Right lobe of liver (tissue), 6 donors: Measurements from ENCODE around the gene CUL9. TPM values are rescaled to one million over a fixed set of nuclear protein-coding genes. Genes with fewer than 3 reads are reported as not detected.

ENCODE experiments used
- ATAC-seq, 4 donors: fragments of 200-7000 bp; cut with Tn5 transposase; one replicate each; pipeline ENCODE4 v1.9.1; 2020; ENCODE audit warnings: mild to moderate bottlenecking in 4 of 4, moderate library complexity in 4 of 4
- DNase-seq, 3 donors: peaks; one replicate each; pipeline ENCODE4 v3.0.0-alpha.2; 2020
- H3K27ac ChIP-seq, 3 donors: fragments of 200-600 bp; one replicate each; pipeline ENCODE4 v1.8.0; 2022
- H3K27me3 ChIP-seq, 2 donors: fragments of 200-600 bp; one replicate each; pipeline ENCODE4 v1.8.0; 2022
- H3K36me3 ChIP-seq, 4 donors: fragments of 200-600 bp; sonication (generic) in 1 of 4; one replicate each; pipeline versions ENCODE4 v1.5.1 to v1.8.0; 2017 to 2022; ENCODE audit warnings: control low read depth in 1 of 4
- H3K4me1 ChIP-seq, 4 donors: fragments of 200-600 bp; sonication (generic) in 1 of 4; one replicate each; pipeline versions ENCODE4 v1.5.1 to v1.8.0; 2017 to 2022; ENCODE audit warnings: control low read depth in 1 of 4
- H3K4me3 ChIP-seq, 3 donors: fragments of 200-600 bp; one replicate each; pipeline ENCODE4 v1.8.0; 2022
- H3K9me3 ChIP-seq, 4 donors: fragments of 200-600 bp; sonication (generic) in 1 of 4; one replicate each; pipeline versions ENCODE4 v1.5.1 to v1.8.0; 2017 to 2022; ENCODE audit warnings: control low read depth in 1 of 4
- CTCF ChIP-seq, 4 donors: fragments of 200-600 bp in 3 of 4; fragments of 450-650 bp in 1 of 4; IDR thresholded peaks; one replicate each; pipeline versions ENCODE4 v1.5.1 to v1.8.0; 2016 to 2022; ENCODE audit warnings: antibody characterized with exemption in 4 of 4, mild to moderate bottlenecking in 2 of 4
- POLR2A ChIP-seq: fragments of 450-650 bp; IDR thresholded peaks from one replicate; pipeline ENCODE4 v1.6.1; 2017; ENCODE audit warnings: antibody characterized with exemption, mild to moderate bottlenecking
- WGBS: methylation state at CpG from one replicate; pipeline ENCODE4 v1.1.6; 2018; ENCODE audit warnings: low coverage, low lambda C conversion rate; ENCODE audit not compliant: insufficient coverage; ENCODE audit errors: missing lambda C conversion rate; 5-methylcytosine and 5-hydroxymethylcytosine counted together
- intact Hi-C, 2 donors: fragments of 100-400 bp; cut with DNase I; formaldehyde crosslinking; loops; one replicate each; pipeline versions ENCODE4 v1.11.2 to v1.14.1; 2022
- total RNA-seq, 6 experiments: library from RNA; depleted of rRNA in 2 of 6; stranded (reverse); fragments of >200 nt in 2 of 6; fragmentation: NEBNext Ultra II Directional in 3 of 6; extraction: Animal tissue kit (Norgen Biotek cat#: 25700) in 3 of 6; gene quantifications; one replicate each; pipeline versions ENCODE4 v1.1.0 to v1.2.4, GENCODE V29; 2016 to 2023
- donor health status: DM: no; HTN: yes; CAD: no.
- donor health status: DM: no; HTN: no; CAD: no.
- donor health status: DM: no; HTN: no; CAD: no.
- donor health status: DM: no; HTN: yes; CAD: no.
- donor health status: DM: no; HTN: yes; CAD: no.

Gene CUL9
- total RNA-seq, 6 experiments from 2014 or later, result 14.4 to 17.7 (median 15.2) TPM

- TF ChIP-seq CTCF (IDR thresholded peaks at IDR 0.05) (no peak), POLR2A (no peak)
- Histone ChIP-seq H3K27ac (no peak overlapping the region), H3K36me3 (peaks cover 0 to 5% (median 0%) of the 10 kb centered on the region in 4 donors), H3K27me3 (no peaks in the 10 kb centered on the region), H3K4me1 (no peaks in the 10 kb centered on the region), H3K9me3 (no peaks in the 10 kb centered on the region), H3K4me3 (no peak overlapping the region)
- ATAC-seq (no peak), DNase-seq (no peak)
- intact Hi-C loops, result no loop called here
- WGBS, result 91% methylated on average over 2 of the region's 2 CpGs
Measured at GRCh38 chr6:43207286-43207685, 25.3 kb downstream of the CUL9 start.

- TF ChIP-seq CTCF (IDR thresholded peaks at IDR 0.05) (no peak), POLR2A (no peak)
- WGBS, result 56% methylated on average over 1 of the region's 1 CpG
- ATAC-seq (no peak), DNase-seq (no peak)
- H3K4me1 ChIP-seq, result no peaks in the 10 kb centered on the region
- H3K27me3 ChIP-seq, result no peaks in the 10 kb centered on the region
- intact Hi-C loops, result no loop called here
- no peak overlapping the region for H3K4me3 ChIP-seq
- no peaks in the 10 kb centered on the region for H3K9me3 ChIP-seq
- H3K36me3 ChIP-seq, result peaks cover 0 to 7% (median 1%) of the 10 kb centered on the region in 4 donors
- H3K27ac ChIP-seq, result no peak overlapping the region
Measured at GRCh38 chr6:43211955-43212354, 30.0 kb downstream of the CUL9 start.

DNA sequence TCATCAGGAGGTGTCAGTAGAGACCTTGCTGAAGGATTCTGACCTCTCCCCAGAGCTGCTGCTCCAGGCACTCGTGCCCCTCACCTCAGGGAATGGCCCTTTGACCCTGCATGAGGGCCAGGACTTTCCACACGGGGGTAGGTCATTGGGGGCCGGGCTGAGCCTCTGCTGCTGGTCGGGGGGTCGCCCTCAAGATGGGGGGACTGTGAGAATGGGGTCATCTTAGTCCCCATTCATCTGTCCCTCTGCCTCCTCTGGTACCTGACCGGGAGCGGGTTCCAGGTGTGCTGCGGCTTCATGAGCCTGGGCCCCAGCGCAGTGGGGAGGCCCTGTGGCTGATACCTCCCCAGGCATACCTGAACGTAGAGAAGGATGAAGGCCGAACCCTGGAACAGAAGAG is 31.4 kb downstream of the CUL9 start:
- no peak overlapping the region for H3K4me3 ChIP-seq
- H3K4me1 ChIP-seq, result no peaks in the 10 kb centered on the region
- no peak overlapping the region for H3K27ac ChIP-seq
- H3K9me3 ChIP-seq, result no peaks in the 10 kb centered on the region
- 80% methylated on average over 1 of the region's 11 CpGs for WGBS
- DNase-seq, result no peak
- H3K36me3 ChIP-seq, result peaks cover 0 to 11% (median 1%) of the 10 kb centered on the region in 4 donors
- TF ChIP-seq POLR2A (no peak), CTCF (IDR thresholded peaks at IDR 0.05) (no peak)
- intact Hi-C loops, result no loop called here
- ATAC-seq, result no peak
- no peaks in the 10 kb centered on the region for H3K27me3 ChIP-seq

- intact Hi-C loops, result no loop called here
- Histone ChIP-seq H3K27me3 (no peaks in the 10 kb centered on the region), H3K4me1 (no peaks in the 10 kb centered on the region), H3K36me3 (peaks cover 0 to 11% (median 1%) of the 10 kb centered on the region in 4 donors), H3K9me3 (no peaks in the 10 kb centered on the region), H3K4me3 (no peak overlapping the region), H3K27ac (no peak overlapping the region)
- DNase-seq (no peak), ATAC-seq (peak in 1 of 4 donors; percentile 14)
- WGBS, result 80% methylated on average over 1 of the region's 8 CpGs
- TF ChIP-seq POLR2A (no peak), CTCF (IDR thresholded peaks at IDR 0.05) (no peak)
Measured at GRCh38 chr6:43215066-43215465, 33.1 kb downstream of the CUL9 start.

GRCh38 chr6:43216200-43216599 is 34.2 kb downstream of the CUL9 start:
- ATAC-seq (peak in 2 of 4 donors; percentile 8 to 20), DNase-seq (no peak)
- no peaks in the 10 kb centered on the region for H3K9me3 ChIP-seq
- TF ChIP-seq CTCF (IDR thresholded peaks at IDR 0.05), result no peak
- TF ChIP-seq POLR2A, result no peak
- H3K36me3 ChIP-seq, result peaks cover 0 to 11% (median 1%) of the 10 kb centered on the region in 4 donors
- no peak overlapping the region for H3K27ac ChIP-seq
- H3K4me3 ChIP-seq, result no peak overlapping the region
- H3K27me3 ChIP-seq, result no peaks in the 10 kb centered on the region
- no peaks in the 10 kb centered on the region for H3K4me1 ChIP-seq
- intact Hi-C loops, result no loop called here
- 95% methylated on average over 7 of the region's 12 CpGs for whole genome bisulfite sequencing
